Cardiac septum (tissue), 1 donor: ENCODE results near the gene CDK13. TPM values are rescaled to one million over a fixed set of nuclear protein-coding genes. Genes with fewer than 3 reads are reported as not detected.
"Not testable (repeated sequence)": the region's sequence is repeated elsewhere in the genome, so short reads cannot be mapped to it uniquely, and the experiment has no call there.

Source experiments
- DNase-seq: peaks from one replicate; pipeline ENCODE4 v3.0.0-alpha.2; 2020; ENCODE audit warnings: low spot score
- intact Hi-C: fragments of 100-400 bp; cut with DNase I; formaldehyde crosslinking; loops from one replicate; pipeline ENCODE4 v1.14.0; 2022
- long read RNA-seq: library from polyadenylated mRNA; unstranded; transcript quantifications from one replicate; pipeline ENCODE4 v2.0.0, GENCODE V29; 2021
- total RNA-seq: library from RNA; stranded (reverse); fragmentation: NEBNext Ultra II Directional; extraction: Animal tissue kit (Norgen Biotek cat#: 25700); gene quantifications from one replicate; pipeline ENCODE4 v1.2.1, GENCODE V29; 2021
- donor health status: DM: no; HTN: no; CAD: no.

Gene CDK13
- total RNA-seq = 28.9 TPM
- long read RNA-seq, full-length matches to known transcripts = 18 of 37 reads
- long read RNA-seq, partial matches to known transcripts = 10 of 37 reads
- long read RNA-seq, other reads (novel, unspliced or antisense) = 9 of 37 reads

DNA sequence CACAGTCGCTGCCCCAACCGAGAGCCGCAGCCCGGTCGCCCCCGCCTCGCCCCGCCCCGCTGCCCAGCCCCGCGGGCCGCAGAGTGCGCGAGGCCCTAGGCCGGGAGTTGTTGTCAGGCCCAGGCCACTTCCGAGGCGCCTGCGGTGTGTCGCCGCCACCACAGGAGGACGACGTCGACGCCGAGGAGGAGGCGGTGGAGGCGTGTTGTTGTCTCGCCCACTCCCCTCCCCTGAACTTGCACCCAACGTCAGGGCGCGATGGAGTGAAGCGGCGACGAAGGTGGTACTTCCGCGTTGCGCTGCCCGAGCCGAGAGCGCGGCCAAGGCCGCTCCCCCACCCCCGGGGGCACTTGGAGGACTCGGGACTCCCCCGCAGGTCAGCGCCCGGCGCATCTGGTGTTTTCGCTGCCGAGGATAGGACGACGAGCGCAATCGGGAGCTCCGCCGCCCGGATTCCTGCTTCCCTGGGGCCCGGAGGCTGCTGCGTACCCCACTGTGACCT lies at the start of gene CDK13:
CDK13 (plus strand) TSS at position 286 of the 502 bp plus-strand sequence. CDS start 386 bp downstream, outside the sequence.
- intact Hi-C loops = loop anchor here (2.0 to 5.0 kb wide), 2 partner anchors 53 to 103 kb away; no protein-coding TSS in a partner anchor
- DNase-seq = peak; percentile 92

DNA sequence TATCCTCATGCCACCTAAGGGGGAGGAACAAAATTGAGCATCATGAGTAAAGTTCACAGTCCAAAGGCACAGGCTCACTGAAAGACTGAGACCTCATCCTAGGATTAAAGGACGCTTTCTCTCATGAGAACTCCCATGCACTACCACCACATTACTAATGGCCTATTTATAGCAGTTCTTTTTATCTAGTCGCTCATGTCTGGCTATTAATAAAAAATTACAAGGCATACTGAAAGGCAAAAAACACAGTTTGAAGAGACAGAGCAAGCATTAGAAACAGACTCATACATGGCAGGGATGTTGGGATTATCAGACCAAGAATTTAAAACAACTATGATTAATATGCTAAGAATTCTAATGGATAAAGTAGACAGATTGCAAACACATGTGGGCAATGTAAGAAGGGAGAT lies 46.0 kb upstream of the CDK13 start:
- intact Hi-C loops = no loop called here
- DNase-seq = no peak

DNA sequence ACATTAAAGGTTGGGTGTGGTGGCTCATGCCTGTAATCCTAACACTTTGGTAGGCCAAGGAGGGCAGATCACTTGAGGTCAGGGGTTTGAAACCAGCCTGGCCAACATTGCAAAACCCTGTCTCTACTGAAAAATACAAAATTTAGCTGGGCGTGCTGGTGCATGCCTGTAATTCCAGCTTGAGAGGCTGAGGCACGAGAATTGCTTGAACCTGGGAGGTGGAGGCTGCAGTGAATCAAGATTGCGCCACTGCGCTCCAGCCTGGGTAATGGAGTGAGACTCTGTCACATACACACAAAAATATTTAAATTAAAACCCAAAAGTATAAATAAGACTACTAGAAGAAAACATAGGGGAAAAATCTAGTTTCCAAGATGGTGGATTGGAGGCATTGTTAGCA lies 41.9 kb upstream of the CDK13 start:
- intact Hi-C loops = no loop called here
- no peak for DNase-seq

DNA sequence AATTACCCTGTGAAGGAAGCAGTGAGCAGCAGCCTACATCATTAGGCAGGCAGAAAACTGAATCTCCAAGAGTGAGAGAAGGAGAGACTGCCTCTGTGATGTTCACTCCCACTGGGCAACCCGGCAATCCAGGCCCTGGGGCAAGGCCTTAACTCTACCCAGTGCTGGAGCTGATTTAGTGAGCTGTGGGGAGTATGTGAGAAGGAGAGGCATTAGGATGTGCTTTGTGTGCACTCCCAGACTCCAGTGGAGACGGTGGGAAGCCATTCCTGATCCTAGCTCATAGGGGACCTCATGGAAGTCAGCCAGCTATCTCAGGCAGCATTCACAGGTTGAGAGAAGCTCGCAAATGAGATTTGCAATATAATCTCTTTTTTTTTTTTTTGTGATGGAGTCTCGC lies 41.1 kb upstream of the CDK13 start:
- no peak for DNase-seq
- intact Hi-C loops = no loop called here

GRCh38 chr7:39909526-39909925 lies 40.5 kb upstream of the CDK13 start:
- intact Hi-C loops = no loop called here
- no peak for DNase-seq

DNA sequence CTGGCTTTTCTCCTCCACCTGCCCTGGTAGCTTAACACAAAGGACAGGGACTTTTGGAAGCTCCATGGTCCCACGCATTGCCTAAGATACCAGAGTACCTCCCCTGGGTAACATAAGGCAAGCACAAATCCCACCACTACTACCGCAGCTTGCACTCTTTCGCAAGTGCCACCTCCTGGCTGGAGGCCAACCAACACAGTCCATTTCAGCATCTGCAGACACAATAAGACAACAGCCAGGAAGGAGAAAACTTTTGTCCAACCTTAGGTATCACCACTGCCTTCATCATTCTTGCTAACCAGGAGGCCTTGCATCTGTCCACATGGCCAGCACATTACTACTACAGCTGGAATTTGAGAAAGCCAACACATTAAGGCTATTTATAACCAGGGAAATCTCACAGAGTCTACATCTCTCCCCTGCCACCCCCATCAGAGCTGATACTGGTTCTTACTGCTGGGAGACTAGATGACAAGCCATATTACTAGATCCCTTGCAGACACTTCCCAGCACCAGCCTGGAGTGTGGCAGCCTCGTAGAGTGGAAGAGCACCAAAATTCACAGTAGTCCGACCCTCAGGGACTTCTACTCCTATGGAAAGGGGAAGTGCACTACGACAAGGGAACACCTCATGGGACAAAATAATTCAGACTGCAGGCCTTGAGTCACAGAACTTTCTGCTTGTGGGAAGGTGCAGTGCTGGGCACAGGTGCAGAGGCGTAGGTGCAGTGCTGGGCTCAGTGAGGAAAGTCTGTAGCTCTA lies 39.8 kb upstream of the CDK13 start:
- DNase-seq = no peak
- intact Hi-C loops = no loop called here

DNA sequence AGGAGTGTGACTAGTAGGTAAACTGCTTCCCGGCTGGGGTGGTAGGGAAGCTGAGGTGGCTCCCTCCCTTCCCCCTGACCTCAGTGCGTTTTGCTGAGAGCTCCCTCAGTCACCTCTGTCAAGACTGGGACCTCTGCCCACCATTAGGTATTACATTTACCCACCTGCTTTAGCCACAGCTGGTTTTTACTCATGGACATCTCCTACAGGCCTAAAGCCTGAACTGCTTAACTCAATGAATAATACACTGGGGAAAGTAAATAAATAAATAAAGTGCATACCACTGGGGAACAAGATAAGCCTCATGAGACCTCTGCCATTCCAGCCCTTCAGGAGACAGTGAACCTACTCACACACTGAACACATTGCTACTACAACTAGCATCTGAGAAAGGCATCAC lies 38.9 kb upstream of the CDK13 start:
- intact Hi-C loops = no loop called here
- DNase-seq = no peak

GRCh38 chr7:39915847-39916246 lies 34.2 kb upstream of the CDK13 start:
- DNase-seq, intact Hi-C loops: not testable (repeated sequence)

DNA sequence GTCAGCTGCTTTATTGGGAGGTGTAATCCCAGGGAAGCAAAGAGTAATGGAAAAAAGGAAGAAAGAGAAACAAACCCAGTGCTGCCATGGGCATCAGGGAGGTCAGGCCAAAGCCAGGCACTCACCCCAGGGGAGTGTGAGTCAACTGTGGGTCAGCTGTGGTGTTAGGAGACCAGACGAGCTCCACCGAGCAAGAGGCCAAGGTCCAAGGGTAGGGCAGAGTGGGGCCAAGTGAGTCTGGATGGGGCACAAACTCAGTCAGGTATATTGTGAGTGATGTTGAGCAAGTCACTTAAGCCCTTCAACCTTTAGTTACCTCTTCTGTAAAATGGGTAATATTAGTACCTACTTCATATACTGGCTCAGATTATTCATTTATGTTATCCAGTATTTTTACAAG lies 30.4 kb upstream of the CDK13 start:
- intact Hi-C loops = no loop called here
- DNase-seq = no peak

DNA sequence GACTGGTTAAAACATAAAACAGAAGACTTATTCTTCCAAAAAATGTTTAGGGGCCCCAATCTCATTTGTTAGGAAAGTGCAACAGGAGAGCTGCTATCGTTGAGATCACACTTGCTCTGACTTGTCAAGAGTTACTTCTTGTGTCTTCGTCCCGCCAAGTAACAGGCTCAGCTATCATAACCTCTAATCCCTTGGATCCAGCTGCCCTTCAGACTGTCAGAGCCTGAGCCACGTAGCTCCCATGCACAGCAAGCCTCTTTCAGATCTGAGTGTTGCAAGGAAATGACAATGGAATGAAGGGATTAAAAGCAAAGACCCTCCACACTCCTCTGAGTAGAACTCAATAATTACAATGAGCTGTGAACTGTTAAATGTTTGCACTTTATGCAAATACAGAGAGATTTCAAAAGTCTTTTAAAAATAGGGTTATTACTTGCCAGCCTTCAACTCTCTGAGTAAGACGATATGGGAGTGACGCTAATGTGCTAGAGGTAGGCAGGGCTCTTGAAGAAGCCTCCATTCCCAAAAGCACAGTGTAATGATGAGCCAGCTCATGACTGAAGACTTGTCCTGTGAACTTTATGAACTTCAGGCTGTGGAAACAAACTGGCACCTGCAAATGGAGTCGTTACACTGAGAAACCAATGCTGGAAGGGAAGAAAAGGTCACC lies 28.4 kb upstream of the CDK13 start:
- no peak for DNase-seq
- intact Hi-C loops = no loop called here

GRCh38 chr7:39922580-39922979 lies 27.5 kb upstream of the CDK13 start:
- DNase-seq = no peak
- intact Hi-C loops = no loop called here

GRCh38 chr7:39923091-39923490 lies 27.0 kb upstream of the CDK13 start:
- no peak for DNase-seq
- intact Hi-C loops = no loop called here

GRCh38 chr7:39924122-39924521 lies 25.9 kb upstream of the CDK13 start:
- intact Hi-C loops = no loop called here
- DNase-seq = no peak

GRCh38 chr7:39926111-39926510 lies 23.9 kb upstream of the CDK13 start:
- DNase-seq = no peak
- intact Hi-C loops = no loop called here

DNA sequence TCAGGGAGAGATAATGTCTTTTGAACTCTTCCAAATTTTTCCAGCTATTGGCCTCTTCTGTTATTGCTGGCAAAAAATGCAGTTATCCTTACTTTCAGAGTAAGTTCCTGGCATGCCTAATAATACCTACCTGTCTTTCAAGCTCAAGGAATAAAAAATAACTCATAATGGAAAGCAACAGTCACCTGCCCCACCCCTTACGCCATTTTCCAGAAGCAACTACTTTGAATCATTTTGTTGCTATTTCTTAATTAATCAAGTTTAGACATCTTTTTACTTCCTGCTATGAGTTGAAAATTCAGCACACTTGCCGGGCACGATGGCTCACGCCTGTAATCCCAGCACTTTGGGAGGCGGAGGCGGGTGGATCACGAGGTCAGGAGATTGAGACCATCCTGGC lies 23.0 kb upstream of the CDK13 start:
- no peak for DNase-seq
- intact Hi-C loops = no loop called here

- intact Hi-C loops = no loop called here
- DNase-seq = no peak
These were observed 15.9 kb upstream of the CDK13 start for GRCh38 chr7:39934132-39934531.

DNA sequence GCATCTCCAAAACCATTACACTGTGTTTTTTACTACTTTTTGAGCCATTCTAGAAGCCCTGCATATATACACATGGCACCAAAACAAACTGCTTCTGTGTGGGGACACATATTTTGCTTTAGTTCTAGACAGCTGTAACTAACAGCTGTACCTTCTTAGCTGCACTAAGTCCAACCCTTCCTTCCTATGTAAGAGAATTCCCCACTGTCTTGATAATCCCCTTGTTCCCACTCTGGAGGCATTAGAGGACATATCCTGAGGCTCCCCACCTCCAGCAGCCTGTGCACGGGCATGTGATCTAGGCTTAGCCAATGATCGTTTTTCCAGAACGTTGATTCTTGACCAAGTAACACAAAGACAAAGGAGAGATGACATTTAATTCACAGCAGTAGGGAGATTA lies 13.3 kb upstream of the CDK13 start:
- DNase-seq = no peak
- intact Hi-C loops = no loop called here

DNA sequence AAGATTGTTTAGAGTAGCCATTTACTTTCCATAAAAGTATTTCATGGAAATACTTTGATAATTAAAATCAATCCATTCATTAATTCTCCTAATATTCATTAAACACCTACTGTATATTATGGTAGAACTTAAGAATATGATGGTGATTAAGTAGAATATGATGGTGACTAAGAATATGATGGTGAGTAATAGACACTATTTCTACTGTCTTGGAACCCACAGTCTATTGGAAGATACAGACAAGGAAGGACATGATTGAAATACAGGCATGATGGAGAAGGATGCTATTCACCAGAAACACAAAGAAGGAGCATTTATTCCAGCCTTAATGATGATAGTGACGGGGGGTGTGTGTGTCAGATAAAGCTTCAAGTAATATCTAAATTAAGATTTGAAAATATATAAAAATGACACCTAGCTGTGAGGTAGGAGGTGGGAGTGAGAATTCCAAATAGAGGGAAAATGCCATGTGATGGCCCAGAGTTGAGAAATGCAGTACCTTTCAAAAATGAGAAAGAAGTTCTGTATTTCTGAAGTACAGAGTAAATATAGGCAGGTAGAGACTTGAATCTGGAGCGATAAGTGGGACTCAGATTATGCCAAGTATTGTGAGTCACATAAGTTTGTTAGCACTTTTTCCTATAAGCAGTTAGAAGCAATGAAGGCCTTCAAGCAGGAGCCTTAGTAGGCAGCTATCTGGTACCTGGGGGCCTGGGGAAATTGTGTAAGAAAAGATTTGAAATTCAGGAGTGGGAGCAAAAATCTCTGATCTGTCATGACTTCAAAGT lies 12.5 kb upstream of the CDK13 start:
- intact Hi-C loops = no loop called here
- no peak for DNase-seq

- no peak for DNase-seq
- intact Hi-C loops = no loop called here
These were observed 7.2 kb upstream of the CDK13 start for GRCh38 chr7:39942883-39943282.

- DNase-seq = no peak
- intact Hi-C loops = loop anchor here (5.0 kb wide), 1 partner anchor 49 kb away; no protein-coding TSS in a partner anchor
These were observed 3.4 kb upstream of the CDK13 start for GRCh38 chr7:39946693-39947092.
